Measurements from ENCODE around the gene PHF11.

The PHF11 gene

GRCh38 chr13:49495783-49496762 lies at the start of gene PHF11:
Gene PHF11, plus strand, starts transcription at chr13:49495953. Its CDS starts 49 bp downstream, at chr13:49496002.
- H3K4me3 ChIP-seq (replicated peaks; ENCODE audit: low read depth, low read length) = peak within 1 kb of the TSS; percentile 51
- TF ChIP-seq, protein P1, sequence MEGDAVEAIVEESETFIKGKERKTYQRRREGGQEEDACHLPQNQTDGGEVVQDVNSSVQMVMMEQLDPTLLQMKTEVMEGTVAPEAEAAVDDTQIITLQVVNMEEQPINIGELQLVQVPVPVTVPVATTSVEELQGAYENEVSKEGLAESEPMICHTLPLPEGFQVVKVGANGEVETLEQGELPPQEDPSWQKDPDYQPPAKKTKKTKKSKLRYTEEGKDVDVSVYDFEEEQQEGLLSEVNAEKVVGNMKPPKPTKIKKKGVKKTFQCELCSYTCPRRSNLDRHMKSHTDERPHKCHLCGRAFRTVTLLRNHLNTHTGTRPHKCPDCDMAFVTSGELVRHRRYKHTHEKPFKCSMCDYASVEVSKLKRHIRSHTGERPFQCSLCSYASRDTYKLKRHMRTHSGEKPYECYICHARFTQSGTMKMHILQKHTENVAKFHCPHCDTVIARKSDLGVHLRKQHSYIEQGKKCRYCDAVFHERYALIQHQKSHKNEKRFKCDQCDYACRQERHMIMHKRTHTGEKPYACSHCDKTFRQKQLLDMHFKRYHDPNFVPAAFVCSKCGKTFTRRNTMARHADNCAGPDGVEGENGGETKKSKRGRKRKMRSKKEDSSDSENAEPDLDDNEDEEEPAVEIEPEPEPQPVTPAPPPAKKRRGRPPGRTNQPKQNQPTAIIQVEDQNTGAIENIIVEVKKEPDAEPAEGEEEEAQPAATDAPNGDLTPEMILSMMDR (IDR thresholded peaks at IDR 0.05; ENCODE audit: low read depth, low read length, missing control alignments) = no peak
- DNase-seq (ENCODE audit: extremely low read depth, low read depth) = peak; percentile 38

DNA sequence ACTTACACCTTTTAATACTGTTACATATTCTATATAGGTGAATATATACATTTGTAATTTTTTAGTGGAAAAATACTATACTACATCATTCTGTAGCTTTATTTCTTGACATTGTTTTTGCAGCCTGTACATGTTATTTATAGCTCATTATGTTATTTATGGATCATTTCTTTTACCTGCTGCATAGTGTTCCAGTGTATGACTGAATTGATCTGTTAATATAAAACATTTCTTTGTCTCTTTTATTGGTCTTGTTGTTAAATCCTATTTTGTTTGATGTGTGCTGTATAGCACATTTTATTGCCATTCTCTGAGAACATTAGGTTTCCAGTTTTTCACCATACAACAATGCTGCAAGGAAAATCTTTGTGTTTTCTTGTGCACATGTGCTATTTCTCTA lies 49.3 kb upstream of the PHF11 start:
- no peak for DNase-seq (ENCODE audit: extremely low read depth, low read depth)
- TF ChIP-seq, protein P1 (IDR thresholded peaks at IDR 0.05; ENCODE audit: low read depth, low read length, missing control alignments) = no peak
- no peak overlapping the region for H3K4me3 ChIP-seq (replicated peaks; ENCODE audit: low read depth, low read length)

GRCh38 chr13:49448753-49449152 lies 47.0 kb upstream of the PHF11 start:
- TF ChIP-seq, protein P1 (IDR thresholded peaks at IDR 0.05; ENCODE audit: low read depth, low read length, missing control alignments) = no peak

DNA sequence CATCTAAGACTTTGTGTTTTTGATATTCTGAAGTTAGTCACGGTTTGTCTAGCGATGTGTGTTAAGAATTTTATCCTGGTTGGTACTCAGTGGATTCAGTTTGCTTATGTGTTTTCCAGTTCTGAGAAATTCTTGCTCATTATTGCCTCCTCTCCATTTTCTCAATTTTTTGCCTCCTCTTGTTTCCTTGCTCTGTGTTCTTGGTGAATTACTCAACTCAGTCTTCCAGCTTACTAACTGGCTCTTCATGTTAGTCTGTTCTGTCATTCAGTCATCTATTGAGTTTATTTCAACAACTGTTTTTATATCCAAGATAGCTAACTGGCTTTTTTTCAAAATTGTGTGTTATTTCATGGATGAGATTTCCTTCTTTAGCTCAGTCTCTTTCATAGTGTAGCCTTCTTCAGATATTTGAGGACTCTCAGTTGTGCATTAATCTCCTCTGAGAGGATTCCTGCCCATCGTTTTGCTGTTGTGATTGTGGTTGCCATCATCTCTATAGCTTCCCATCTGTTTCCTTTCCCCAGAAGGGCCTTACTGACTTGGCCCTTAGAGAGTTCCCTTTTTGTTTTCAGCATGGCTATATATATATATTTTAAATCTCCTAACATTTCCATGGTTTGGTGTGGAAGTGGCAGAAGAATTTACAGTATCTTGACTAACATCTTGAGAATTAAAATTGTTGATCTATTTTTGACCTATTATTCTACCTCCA lies 45.5 kb upstream of the PHF11 start:
- H3K4me3 ChIP-seq (replicated peaks; ENCODE audit: low read depth, low read length) = no peak overlapping the region
- no peak for DNase-seq (ENCODE audit: extremely low read depth, low read depth)
- TF ChIP-seq, protein P1 (IDR thresholded peaks at IDR 0.05; ENCODE audit: low read depth, low read length, missing control alignments) = no peak

More at GRCh38 chr13:49448753-49449152, 47.0 kb upstream of the PHF11 start:
- H3K4me3 ChIP-seq (replicated peaks; ENCODE audit: low read depth, low read length) = no peak overlapping the region
- DNase-seq (ENCODE audit: extremely low read depth, low read depth) = no peak

GRCh38 chr13:49452725-49453457 lies 42.9 kb upstream of the PHF11 start:
- TF ChIP-seq, protein P1 (IDR thresholded peaks at IDR 0.05; ENCODE audit: low read depth, low read length, missing control alignments) = no peak
- DNase-seq (ENCODE audit: extremely low read depth, low read depth) = no peak
- H3K4me3 ChIP-seq (replicated peaks; ENCODE audit: low read depth, low read length) = no peak overlapping the region

DNA sequence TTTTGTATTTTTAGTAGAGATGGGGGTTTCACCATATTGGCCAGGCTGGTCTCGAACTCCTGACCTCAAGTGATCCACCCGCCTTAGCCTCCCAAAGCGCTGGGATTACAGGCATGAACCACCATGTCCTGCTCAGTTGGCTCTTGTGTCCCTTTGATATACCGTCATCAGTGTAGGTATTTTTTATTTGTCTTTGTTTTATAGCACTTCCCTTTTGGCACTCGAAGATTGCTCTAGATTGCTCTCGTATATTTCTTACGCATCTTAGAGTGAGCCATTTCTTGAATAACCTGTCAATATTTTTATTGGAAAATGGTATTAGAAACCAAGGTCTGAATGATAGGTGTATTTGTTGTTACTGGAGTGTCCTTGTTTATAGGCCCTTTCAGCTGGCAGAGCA lies 42.3 kb upstream of the PHF11 start:
- TF ChIP-seq, protein P1 (IDR thresholded peaks at IDR 0.05; ENCODE audit: low read depth, low read length, missing control alignments) = no peak
- no peak overlapping the region for H3K4me3 ChIP-seq (replicated peaks; ENCODE audit: low read depth, low read length)
- no peak for DNase-seq (ENCODE audit: extremely low read depth, low read depth)

All from HFF-Myc (cell line).